Measurements from ENCODE around the gene OR2A12. TPM values are rescaled to one million over a fixed set of nuclear protein-coding genes. Genes with fewer than 3 reads are reported as not detected.

OR2A12 gene
- total and polyA plus RNA-seq, 2 experiments from 2014 or later, result 0.42 to 1.0 TPM

DNA sequence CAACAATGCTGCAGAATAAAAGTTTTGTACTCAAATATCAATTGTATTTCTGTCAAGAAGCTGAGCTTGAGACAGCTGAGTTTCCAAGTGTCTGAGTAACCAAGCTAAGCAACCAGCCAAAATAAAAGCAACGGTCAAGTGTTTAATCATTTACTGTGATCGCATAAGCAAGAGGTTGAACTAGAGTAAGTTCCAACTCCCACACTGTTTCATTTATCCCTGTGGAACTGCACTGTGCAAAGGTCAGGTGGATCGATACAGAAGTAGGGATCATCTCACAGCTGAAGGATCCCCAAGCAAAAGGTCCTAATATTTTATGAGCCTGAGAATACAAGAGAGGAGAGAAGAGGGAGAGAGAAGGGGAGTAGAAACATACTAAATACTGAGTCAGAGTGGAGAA lies 58.3 kb downstream of the OR2A12 start:
- Histone ChIP-seq H2AFZ (no peak overlapping the region), H3K27me3 (no peaks in the 10 kb centered on the region), H3K27ac (no peak overlapping the region), H3K36me3 (replicated peaks; ENCODE audit: insufficient read depth, low read depth) (no peaks in the 10 kb centered on the region), H3K9me3 (ENCODE audit: low read depth) (no peaks in the 10 kb centered on the region), H4K20me1 (ENCODE audit: insufficient read depth, poor library complexity, severe bottlenecking) (no peaks in the 10 kb centered on the region), H3K9me2 (replicated peaks; ENCODE audit: insufficient read depth) (no peaks in the 10 kb centered on the region), H3K4me1 (ENCODE audit: insufficient read depth) (no peaks in the 10 kb centered on the region), H3K79me2 (no peaks in the 10 kb centered on the region), H3K4me3 (no peak overlapping the region), H3K4me2 (no peak overlapping the region)
- no peak for TF ChIP-seq EZH2 (IDR thresholded peaks at IDR 0.05; ENCODE audit: borderline replicate concordance)
- TF ChIP-seq, protein P1, sequence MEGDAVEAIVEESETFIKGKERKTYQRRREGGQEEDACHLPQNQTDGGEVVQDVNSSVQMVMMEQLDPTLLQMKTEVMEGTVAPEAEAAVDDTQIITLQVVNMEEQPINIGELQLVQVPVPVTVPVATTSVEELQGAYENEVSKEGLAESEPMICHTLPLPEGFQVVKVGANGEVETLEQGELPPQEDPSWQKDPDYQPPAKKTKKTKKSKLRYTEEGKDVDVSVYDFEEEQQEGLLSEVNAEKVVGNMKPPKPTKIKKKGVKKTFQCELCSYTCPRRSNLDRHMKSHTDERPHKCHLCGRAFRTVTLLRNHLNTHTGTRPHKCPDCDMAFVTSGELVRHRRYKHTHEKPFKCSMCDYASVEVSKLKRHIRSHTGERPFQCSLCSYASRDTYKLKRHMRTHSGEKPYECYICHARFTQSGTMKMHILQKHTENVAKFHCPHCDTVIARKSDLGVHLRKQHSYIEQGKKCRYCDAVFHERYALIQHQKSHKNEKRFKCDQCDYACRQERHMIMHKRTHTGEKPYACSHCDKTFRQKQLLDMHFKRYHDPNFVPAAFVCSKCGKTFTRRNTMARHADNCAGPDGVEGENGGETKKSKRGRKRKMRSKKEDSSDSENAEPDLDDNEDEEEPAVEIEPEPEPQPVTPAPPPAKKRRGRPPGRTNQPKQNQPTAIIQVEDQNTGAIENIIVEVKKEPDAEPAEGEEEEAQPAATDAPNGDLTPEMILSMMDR (IDR thresholded peaks at IDR 0.05; ENCODE audit: poor library complexity), result no peak
- no peak for TF ChIP-seq EZH2phosphoT487 (IDR thresholded peaks at IDR 0.05; ENCODE audit: low read depth, severe bottlenecking, unreplicated experiment)
- WGBS (ENCODE audit: low lambda C conversion rate, missing lambda C conversion rate), result 96% methylated on average over 3 of the region's 3 CpGs
- no peak for DNase-seq (ENCODE audit: low spot score)

DNA sequence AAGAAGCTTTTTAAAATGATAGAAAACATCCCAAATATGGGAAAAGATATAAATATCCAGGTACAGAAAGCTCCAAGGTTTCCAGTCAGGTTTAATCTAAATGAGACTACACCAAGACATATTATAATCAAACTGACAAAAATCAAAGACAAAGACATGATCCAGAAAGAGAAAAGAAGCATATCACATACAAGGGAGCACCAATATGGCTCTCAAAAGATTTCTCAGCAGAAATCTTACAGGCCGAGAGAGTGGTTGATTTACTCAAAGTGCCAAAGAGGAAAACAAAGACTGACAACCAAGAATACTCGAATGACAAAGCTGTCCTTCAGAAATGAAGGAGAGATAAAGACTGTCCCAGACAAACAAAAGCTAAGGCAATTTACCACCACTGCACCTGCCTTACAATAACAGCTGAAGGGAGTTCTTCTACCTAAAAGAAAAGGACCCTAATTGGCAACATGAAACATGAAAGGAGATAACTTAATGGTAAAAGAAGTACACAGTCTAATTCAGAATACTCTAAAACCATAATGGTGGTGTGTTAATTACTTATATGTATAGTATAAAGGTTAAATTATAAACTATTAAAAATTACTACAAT lies 62.2 kb downstream of the OR2A12 start:
- Histone ChIP-seq H3K36me3 (replicated peaks; ENCODE audit: insufficient read depth, low read depth) (no peaks in the 10 kb centered on the region), H4K20me1 (ENCODE audit: insufficient read depth, poor library complexity, severe bottlenecking) (no peaks in the 10 kb centered on the region), H3K9me3 (ENCODE audit: low read depth) (no peaks in the 10 kb centered on the region), H3K4me2 (no peak overlapping the region), H3K4me1 (ENCODE audit: insufficient read depth) (no peaks in the 10 kb centered on the region), H2AFZ (no peak overlapping the region), H3K79me2 (no peaks in the 10 kb centered on the region), H3K9me2 (replicated peaks; ENCODE audit: insufficient read depth) (no peaks in the 10 kb centered on the region), H3K4me3 (no peak overlapping the region), H3K27ac (no peak overlapping the region), H3K27me3 (no peaks in the 10 kb centered on the region)
- no peak for DNase-seq (ENCODE audit: low spot score)
- 85% methylated on average over 2 of the region's 2 CpGs for WGBS (ENCODE audit: low lambda C conversion rate, missing lambda C conversion rate)
- no peak for TF ChIP-seq EZH2phosphoT487 (IDR thresholded peaks at IDR 0.05; ENCODE audit: low read depth, severe bottlenecking, unreplicated experiment)
- TF ChIP-seq, protein P1 (IDR thresholded peaks at IDR 0.05; ENCODE audit: poor library complexity), result no peak
- TF ChIP-seq EZH2 (IDR thresholded peaks at IDR 0.05; ENCODE audit: borderline replicate concordance), result no peak

Small RNA genes within 50 kb of the gene (small RNA-seq; reads per million reads assigned to genes)
- not detected for gene OR2A41P

Other genes with a start within 250 kb of the OR2A12 start
- 118 and 121 TPM in 2 replicates for gene TCAF1, start 184.1 kb upstream of the OR2A12 start, total RNA-seq
- 57.4 and 59.6 TPM in 2 replicates for gene TCAF1, start 184.1 kb upstream of the OR2A12 start, polyA plus RNA-seq
- not detected in 2 replicates for gene OR2F2, start 151.0 kb upstream of the OR2A12 start, total RNA-seq
- not detected in 2 replicates for gene OR2F2, start 151.0 kb upstream of the OR2A12 start, polyA plus RNA-seq
- 0.04 TPM in 1 of 2 replicates, not detected in the other for gene OR2F1, start 131.4 kb upstream of the OR2A12 start, total RNA-seq
- gene OR2F1, start 131.4 kb upstream of the OR2A12 start, polyA plus RNA-seq, result not detected in 2 replicates
- gene OR6B1, start 86.0 kb upstream of the OR2A12 start, total RNA-seq, result not detected in 2 replicates
- 0.28 TPM in 1 of 2 replicates, not detected in the other for gene OR6B1, start 86.0 kb upstream of the OR2A12 start, polyA plus RNA-seq
- 0.44 and 0.77 TPM in 2 replicates for gene OR2A5, start 37.3 kb upstream of the OR2A12 start, total RNA-seq
- 0.09 and 0.10 TPM in 2 replicates for gene OR2A5, start 37.3 kb upstream of the OR2A12 start, polyA plus RNA-seq
- 0.40 TPM in 1 of 2 replicates, not detected in the other for gene OR2A25, start 16.5 kb upstream of the OR2A12 start, total RNA-seq
- not detected in 2 replicates for gene OR2A25, start 16.5 kb upstream of the OR2A12 start, polyA plus RNA-seq
- gene OR2A2, start 23.3 kb downstream of the OR2A12 start, total RNA-seq, result not detected in 2 replicates
- gene OR2A2, start 23.3 kb downstream of the OR2A12 start, polyA plus RNA-seq, result not detected in 2 replicates
- gene OR2A14, start 36.9 kb downstream of the OR2A12 start, total RNA-seq, result 0.27 TPM in 1 of 2 replicates, not detected in the other
- gene OR2A14, start 36.9 kb downstream of the OR2A12 start, polyA plus RNA-seq, result not detected in 2 replicates
- 5.5 and 5.8 TPM in 2 replicates for gene CTAGE4, start 97.2 kb downstream of the OR2A12 start, total RNA-seq
- gene CTAGE4, start 97.2 kb downstream of the OR2A12 start, polyA plus RNA-seq, result 2.2 and 2.3 TPM in 2 replicates
- gene ARHGEF35, start 109.6 kb downstream of the OR2A12 start, total RNA-seq, result 14.5 and 17.1 TPM in 2 replicates
- gene ARHGEF35, start 109.6 kb downstream of the OR2A12 start, polyA plus RNA-seq, result 16.4 and 19.3 TPM in 2 replicates
- gene OR2A42, start 153.3 kb downstream of the OR2A12 start, total RNA-seq, result 0.10 TPM in 1 of 2 replicates, not detected in the other
- gene OR2A42, start 153.3 kb downstream of the OR2A12 start, polyA plus RNA-seq, result 0.46 TPM in 1 of 2 replicates, not detected in the other
- 3.3 and 6.2 TPM in 2 replicates for gene OR2A7, start 178.5 kb downstream of the OR2A12 start, total RNA-seq
- gene OR2A7, start 178.5 kb downstream of the OR2A12 start, polyA plus RNA-seq, result 1.6 and 1.9 TPM in 2 replicates
- gene CTAGE8, start 183.0 kb downstream of the OR2A12 start, total RNA-seq, result 2.5 and 5.2 TPM in 2 replicates
- gene CTAGE8, start 183.0 kb downstream of the OR2A12 start, polyA plus RNA-seq, result 2.8 and 3.6 TPM in 2 replicates
- gene OR2A1, start 226.1 kb downstream of the OR2A12 start, total RNA-seq, result 0.32 TPM in 1 of 2 replicates, not detected in the other
- 0.06 and 0.22 TPM in 2 replicates for gene OR2A1, start 226.1 kb downstream of the OR2A12 start, polyA plus RNA-seq

All from hepatocyte (in vitro differentiated cells).